SK-N-SH (cell line): ENCODE data around the gene CIDEA.

Experiments used
- EZH2phosphoT487 ChIP-seq: fragments of 200-600 bp; sonication (generic); IDR thresholded peaks from 2 replicates; pipeline ENCODE4 v1.6.1; 2017; ENCODE audit warnings: low read depth, mixed run types, mild to moderate bottlenecking, antibody characterized with exemption, moderate library complexity, borderline replicate concordance
- FOXM1 ChIP-seq: IDR thresholded peaks from 2 replicates; pipeline ENCODE4 v1.4.0; 2012; ENCODE audit warnings: low read depth, mild to moderate bottlenecking
- GABPA ChIP-seq: IDR thresholded peaks from 2 replicates; pipeline ENCODE4 v1.4.0; 2012; ENCODE audit warnings: low read depth, mild to moderate bottlenecking
- POLR2AphosphoS5 ChIP-seq: IDR thresholded peaks from 2 replicates; pipeline ENCODE4 v1.6.1; 2012; ENCODE audit warnings: low read depth, low read length
- RCOR1 ChIP-seq: fragments of 150-350 bp; IDR thresholded peaks from 2 replicates; pipeline ENCODE4 v1.6.1; 2017; ENCODE audit warnings: antibody characterized with exemption, low read length
- RXRA ChIP-seq: IDR thresholded peaks from 2 replicates; pipeline ENCODE4 v1.4.0; 2012; ENCODE audit warnings: low read depth, mild to moderate bottlenecking, borderline replicate concordance
- SIN3A ChIP-seq: IDR thresholded peaks from 2 replicates; pipeline ENCODE4 v1.6.1; 2012; ENCODE audit warnings: low read depth, mild to moderate bottlenecking, low read length, moderate library complexity, borderline replicate concordance
- TEAD4 ChIP-seq: IDR thresholded peaks from 2 replicates; pipeline ENCODE4 v1.4.0; 2012; ENCODE audit warnings: mild to moderate bottlenecking, borderline replicate concordance; ENCODE audit not compliant: insufficient read depth
- YY1 ChIP-seq: IDR thresholded peaks from 2 replicates; pipeline ENCODE4 v1.4.0; 2012; ENCODE audit warnings: low read depth, mild to moderate bottlenecking
- TF ChIP-seq, protein P1 (sequence below): fragments of 200-600 bp; sonication (generic); IDR thresholded peaks from 2 replicates; pipeline ENCODE4 v1.6.1; 2017; ENCODE audit warnings: antibody characterized with exemption, mild to moderate bottlenecking, moderate library complexity
- TF ChIP-seq, protein P2 (sequence below): IDR thresholded peaks from 2 replicates; pipeline ENCODE4 v1.4.0; 2012; ENCODE audit warnings: low read depth
- TF ChIP-seq, protein P3 (sequence below): IDR thresholded peaks from 2 replicates; pipeline ENCODE4; 2012
- TF ChIP-seq, protein P4 (sequence below): IDR thresholded peaks from 2 replicates; pipeline ENCODE4 v1.4.0; 2012; ENCODE audit warnings: low read depth, borderline replicate concordance

DNA sequence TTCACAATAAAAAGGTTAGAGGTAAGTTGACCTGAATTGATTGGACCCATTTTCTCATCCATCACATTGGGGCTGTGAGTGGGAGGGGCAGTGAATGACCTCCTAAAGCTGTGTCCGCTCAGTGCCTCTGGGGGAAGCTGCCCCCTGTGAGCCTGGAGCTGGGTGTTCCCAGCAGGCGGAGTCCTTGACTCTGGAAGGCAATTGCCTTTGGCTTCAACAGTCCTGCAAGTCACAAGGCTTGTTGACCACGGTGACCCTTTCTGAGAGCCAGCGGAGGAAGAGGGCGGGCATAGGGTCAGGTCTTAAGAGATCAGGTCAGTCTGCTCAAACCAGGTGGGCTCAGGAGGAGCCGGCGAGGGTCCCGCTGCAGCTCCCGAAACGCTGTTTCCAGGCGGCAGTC, 1.1 kb upstream of the CIDEA start:
- TF ChIP-seq POLR2AphosphoS5 (no peak), YY1 (no peak), RXRA (no peak), EZH2phosphoT487 (no peak), SIN3A (no peak), GABPA (no peak), RCOR1 (no peak), FOXM1 (no peak), TEAD4 (no peak)
- TF ChIP-seq, protein P1, sequence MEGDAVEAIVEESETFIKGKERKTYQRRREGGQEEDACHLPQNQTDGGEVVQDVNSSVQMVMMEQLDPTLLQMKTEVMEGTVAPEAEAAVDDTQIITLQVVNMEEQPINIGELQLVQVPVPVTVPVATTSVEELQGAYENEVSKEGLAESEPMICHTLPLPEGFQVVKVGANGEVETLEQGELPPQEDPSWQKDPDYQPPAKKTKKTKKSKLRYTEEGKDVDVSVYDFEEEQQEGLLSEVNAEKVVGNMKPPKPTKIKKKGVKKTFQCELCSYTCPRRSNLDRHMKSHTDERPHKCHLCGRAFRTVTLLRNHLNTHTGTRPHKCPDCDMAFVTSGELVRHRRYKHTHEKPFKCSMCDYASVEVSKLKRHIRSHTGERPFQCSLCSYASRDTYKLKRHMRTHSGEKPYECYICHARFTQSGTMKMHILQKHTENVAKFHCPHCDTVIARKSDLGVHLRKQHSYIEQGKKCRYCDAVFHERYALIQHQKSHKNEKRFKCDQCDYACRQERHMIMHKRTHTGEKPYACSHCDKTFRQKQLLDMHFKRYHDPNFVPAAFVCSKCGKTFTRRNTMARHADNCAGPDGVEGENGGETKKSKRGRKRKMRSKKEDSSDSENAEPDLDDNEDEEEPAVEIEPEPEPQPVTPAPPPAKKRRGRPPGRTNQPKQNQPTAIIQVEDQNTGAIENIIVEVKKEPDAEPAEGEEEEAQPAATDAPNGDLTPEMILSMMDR = no peak
- TF ChIP-seq, protein P2, sequence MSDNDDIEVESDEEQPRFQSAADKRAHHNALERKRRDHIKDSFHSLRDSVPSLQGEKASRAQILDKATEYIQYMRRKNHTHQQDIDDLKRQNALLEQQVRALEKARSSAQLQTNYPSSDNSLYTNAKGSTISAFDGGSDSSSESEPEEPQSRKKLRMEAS = no peak
- TF ChIP-seq, protein P3, sequence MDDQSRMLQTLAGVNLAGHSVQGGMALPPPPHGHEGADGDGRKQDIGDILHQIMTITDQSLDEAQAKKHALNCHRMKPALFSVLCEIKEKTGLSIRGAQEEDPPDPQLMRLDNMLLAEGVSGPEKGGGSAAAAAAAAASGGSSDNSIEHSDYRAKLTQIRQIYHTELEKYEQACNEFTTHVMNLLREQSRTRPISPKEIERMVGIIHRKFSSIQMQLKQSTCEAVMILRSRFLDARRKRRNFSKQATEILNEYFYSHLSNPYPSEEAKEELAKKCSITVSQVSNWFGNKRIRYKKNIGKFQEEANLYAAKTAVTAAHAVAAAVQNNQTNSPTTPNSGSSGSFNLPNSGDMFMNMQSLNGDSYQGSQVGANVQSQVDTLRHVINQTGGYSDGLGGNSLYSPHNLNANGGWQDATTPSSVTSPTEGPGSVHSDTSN = no peak
- TF ChIP-seq, protein P4, sequence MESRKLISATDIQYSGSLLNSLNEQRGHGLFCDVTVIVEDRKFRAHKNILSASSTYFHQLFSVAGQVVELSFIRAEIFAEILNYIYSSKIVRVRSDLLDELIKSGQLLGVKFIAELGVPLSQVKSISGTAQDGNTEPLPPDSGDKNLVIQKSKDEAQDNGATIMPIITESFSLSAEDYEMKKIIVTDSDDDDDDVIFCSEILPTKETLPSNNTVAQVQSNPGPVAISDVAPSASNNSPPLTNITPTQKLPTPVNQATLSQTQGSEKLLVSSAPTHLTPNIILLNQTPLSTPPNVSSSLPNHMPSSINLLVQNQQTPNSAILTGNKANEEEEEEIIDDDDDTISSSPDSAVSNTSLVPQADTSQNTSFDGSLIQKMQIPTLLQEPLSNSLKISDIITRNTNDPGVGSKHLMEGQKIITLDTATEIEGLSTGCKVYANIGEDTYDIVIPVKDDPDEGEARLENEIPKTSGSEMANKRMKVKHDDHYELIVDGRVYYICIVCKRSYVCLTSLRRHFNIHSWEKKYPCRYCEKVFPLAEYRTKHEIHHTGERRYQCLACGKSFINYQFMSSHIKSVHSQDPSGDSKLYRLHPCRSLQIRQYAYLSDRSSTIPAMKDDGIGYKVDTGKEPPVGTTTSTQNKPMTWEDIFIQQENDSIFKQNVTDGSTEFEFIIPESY = no peak
